Measurements from ENCODE around the gene CHTOP. TPM values are rescaled to one million over a fixed set of nuclear protein-coding genes. Genes with fewer than 3 reads are reported as not detected.

CHTOP gene
- total and polyA plus RNA-seq, 4 donors, result 51.2 to 76.6 (median 58.4) TPM

- WGBS, 2 donors, result 53 to 73% methylated on average over 3 of the region's 3 CpGs
- no peak for TF ChIP-seq CTCF (IDR thresholded peaks at IDR 0.05; ENCODE audit: control extremely low read depth, extremely low read depth)
- peaks cover 0 to 9% (median 1%) of the 10 kb centered on the region in 4 donors for H3K36me3 ChIP-seq (ENCODE audit: control insufficient read depth in 4 of 4, insufficient read depth in 4 of 4, low read length in 4 of 4)
- H3K9ac ChIP-seq (ENCODE audit: insufficient read depth in 1 of 2, low read length in 2 of 2), result peak overlapping the region in 1 of 2 donors; percentile 93
- peaks cover 9 to 33% (median 18%) of the 10 kb centered on the region in 5 donors for H3K4me1 ChIP-seq (ENCODE audit: control insufficient read depth in 5 of 5, insufficient read depth in 5 of 5, low read length in 5 of 5)
- no peaks in the 10 kb centered on the region for H3K27me3 ChIP-seq (ENCODE audit: control insufficient read depth in 3 of 3, insufficient read depth in 3 of 3, low read length in 2 of 3)
- no peak for ATAC-seq (ENCODE audit: insufficient read depth, low FRiP score)
- DNase-seq, result no peak
- H3K9me3 ChIP-seq (ENCODE audit: control insufficient read depth in 4 of 4, insufficient read depth in 3 of 4, low read length in 3 of 4), result no peaks in the 10 kb centered on the region
- peak overlapping the region; percentile 49 for H3K4me3 ChIP-seq
- peak overlapping the region; percentile 88 to 95 for H3K27ac ChIP-seq (ENCODE audit: low read depth in 1 of 2, low read length in 1 of 2)
These were observed 7.4 kb upstream of the CHTOP start for GRCh38 chr1:153626477-153626903.

DNA sequence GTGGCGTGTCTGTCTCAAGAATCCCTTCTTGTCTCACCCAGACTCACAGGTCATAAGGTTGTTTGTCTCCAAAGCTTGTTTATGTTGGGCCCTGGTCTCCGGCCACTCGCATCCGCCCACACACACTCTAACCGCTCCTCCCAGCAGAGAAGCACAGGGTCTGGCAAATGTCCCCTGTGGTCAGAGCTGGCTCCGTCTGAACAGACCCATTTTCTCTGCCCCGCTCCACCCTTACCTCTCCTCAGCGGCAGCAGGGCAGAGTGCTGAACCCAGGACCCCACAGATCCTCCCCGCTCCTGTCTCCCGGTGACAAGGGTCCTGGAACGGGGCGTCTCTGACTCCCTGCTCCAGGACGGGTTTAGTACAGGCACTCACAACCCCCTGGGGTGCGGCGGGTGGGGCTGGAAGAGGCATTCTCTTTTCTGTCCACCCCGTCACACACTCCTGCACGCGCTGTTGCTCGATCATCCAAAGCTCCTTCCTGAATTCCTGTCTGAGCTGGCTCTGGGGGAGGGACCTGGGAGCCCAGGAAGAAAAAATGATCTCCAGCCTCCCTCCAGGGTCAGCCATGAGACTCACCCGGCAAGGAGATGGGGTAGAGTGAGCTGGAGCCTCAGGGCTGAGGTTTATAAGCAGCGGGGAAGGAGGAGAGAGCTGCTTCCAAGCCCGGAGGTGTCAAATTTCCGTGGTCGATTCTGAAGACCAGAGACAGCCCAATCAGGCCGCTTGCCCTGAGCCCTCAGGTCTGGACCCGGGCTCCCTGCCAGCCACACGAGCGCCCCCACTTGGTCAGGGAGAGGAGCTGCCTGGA lies 6.8 kb upstream of the CHTOP start, which contains the start of gene S100A13:
Gene S100A13 (minus strand): TSS at position 602 of the 811 bp plus-strand sequence. CDS start 1,033 bp downstream, outside the sequence.
- Histone ChIP-seq H3K9ac (ENCODE audit: insufficient read depth in 1 of 2, low read length in 2 of 2) (peak within 1 kb of the TSS; percentile 7 to 93), H3K9me3 (ENCODE audit: control insufficient read depth in 4 of 4, insufficient read depth in 3 of 4, low read length in 3 of 4) (no peaks in the 10 kb centered on the region), H3K4me1 (ENCODE audit: control insufficient read depth in 5 of 5, insufficient read depth in 5 of 5, low read length in 5 of 5) (peaks cover 9 to 33% (median 21%) of the 10 kb centered on the region in 5 donors), H3K36me3 (ENCODE audit: control insufficient read depth in 4 of 4, insufficient read depth in 4 of 4, low read length in 4 of 4) (peaks cover 0 to 9% (median 1%) of the 10 kb centered on the region in 4 donors), H3K4me3 (peak within 1 kb of the TSS; percentile 49), H3K27me3 (ENCODE audit: control insufficient read depth in 3 of 3, insufficient read depth in 3 of 3, low read length in 2 of 3) (no peaks in the 10 kb centered on the region), H3K27ac (ENCODE audit: low read depth in 1 of 2, low read length in 1 of 2) (peak within 1 kb of the TSS; percentile 88 to 95)
- 9 to 47% methylated on average over 28 of the region's 28 CpGs for WGBS, 2 donors
- DNase-seq, result peak; percentile 90 to 95 (median 91)
- ATAC-seq (ENCODE audit: insufficient read depth, low FRiP score), result peak; percentile 76
- no peak for TF ChIP-seq CTCF (IDR thresholded peaks at IDR 0.05; ENCODE audit: control extremely low read depth, extremely low read depth)

GRCh38 chr1:153627715-153628626 lies 5.9 kb upstream of the CHTOP start, which contains the start of gene S100A1:
TSS of gene S100A1 (plus strand) at chr1:153628434. CDS start at chr1:153630522, 2,088 bp downstream.
- 64 to 77% methylated on average over 10 of the region's 10 CpGs for WGBS, 2 donors
- Histone ChIP-seq H3K27ac (ENCODE audit: low read depth in 1 of 2, low read length in 1 of 2) (peak within 1 kb of the TSS; percentile 88 to 95), H3K4me1 (ENCODE audit: control insufficient read depth in 5 of 5, insufficient read depth in 5 of 5, low read length in 5 of 5) (peaks cover 9 to 33% (median 21%) of the 10 kb centered on the region in 5 donors), H3K36me3 (ENCODE audit: control insufficient read depth in 4 of 4, insufficient read depth in 4 of 4, low read length in 4 of 4) (peaks cover 0 to 4% (median 1%) of the 10 kb centered on the region in 4 donors), H3K9me3 (ENCODE audit: control insufficient read depth in 4 of 4, insufficient read depth in 3 of 4, low read length in 3 of 4) (no peaks in the 10 kb centered on the region), H3K9ac (ENCODE audit: insufficient read depth in 1 of 2, low read length in 2 of 2) (peak within 1 kb of the TSS; percentile 7 to 93), H3K27me3 (ENCODE audit: control insufficient read depth in 3 of 3, insufficient read depth in 3 of 3, low read length in 2 of 3) (no peaks in the 10 kb centered on the region), H3K4me3 (peak within 1 kb of the TSS; percentile 17)
- no peak for TF ChIP-seq CTCF (IDR thresholded peaks at IDR 0.05; ENCODE audit: control extremely low read depth, extremely low read depth)
- DNase-seq (no peak), ATAC-seq (ENCODE audit: insufficient read depth, low FRiP score) (no peak)

All from lung (tissue), 12 donors.